H9 (cell line): ENCODE data around the gene CPT2. TPM values are rescaled to one million over a fixed set of nuclear protein-coding genes. Genes with fewer than 3 reads are reported as not detected.

Source experiments
- DNase-seq: peaks from one replicate; pipeline ENCODE4 v3.0.0-alpha.2; 2017
- H2AFZ ChIP-seq: one replicate; pipeline ENCODE4 v1.6.1; 2013; ENCODE audit warnings: mild to moderate bottlenecking, low read length, control low read depth, moderate library complexity
- H2AK5ac ChIP-seq: 2 replicates; pipeline ENCODE4 v1.6.1; 2013; ENCODE audit warnings: low read length, control low read depth, mixed read lengths; ENCODE audit not compliant: insufficient read length
- H2BK120ac ChIP-seq: one replicate; pipeline ENCODE4 v1.6.1; 2013; ENCODE audit warnings: low read depth, mild to moderate bottlenecking, low read length, control low read depth, inconsistent platforms; ENCODE audit not compliant: poor library complexity, severe bottlenecking
- H2BK12ac ChIP-seq: 2 replicates; pipeline ENCODE4 v1.6.1; 2013; ENCODE audit warnings: low read length, control low read depth, mixed read lengths, low read depth; ENCODE audit not compliant: insufficient read length
- H2BK15ac ChIP-seq: 2 replicates; pipeline ENCODE4 v1.6.1; 2013; ENCODE audit warnings: low read depth, low read length, control low read depth
- H2BK20ac ChIP-seq: one replicate; pipeline ENCODE4 v1.6.1; 2013; ENCODE audit warnings: low read depth, mild to moderate bottlenecking, low read length, control low read depth, inconsistent platforms; ENCODE audit not compliant: poor library complexity, severe bottlenecking
- H2BK5ac ChIP-seq: 2 replicates; pipeline ENCODE4 v1.6.1; 2013; ENCODE audit warnings: low read length, control low read depth, mixed read lengths; ENCODE audit not compliant: insufficient read length
- H3K14ac ChIP-seq: 2 replicates; pipeline ENCODE4 v1.6.1; 2013; ENCODE audit warnings: low read length, control low read depth; ENCODE audit not compliant: insufficient read depth
- H3K18ac ChIP-seq: 2 replicates; pipeline ENCODE4 v1.6.1; 2013; ENCODE audit warnings: low read depth, mild to moderate bottlenecking, mixed read lengths, low read length, control low read depth; ENCODE audit not compliant: insufficient read length
- H3K23ac ChIP-seq: 2 replicates; pipeline ENCODE4 v1.6.1; 2013; ENCODE audit warnings: low read length, control low read depth, mixed read lengths, low read depth; ENCODE audit not compliant: insufficient read length
- H3K23me2 ChIP-seq: 2 replicates; pipeline ENCODE4 v1.6.1; 2013; ENCODE audit warnings: low read depth, mild to moderate bottlenecking, mixed read lengths, low read length, control low read depth; ENCODE audit not compliant: insufficient read length, poor library complexity, severe bottlenecking
- H3K27ac ChIP-seq: 2 replicates; pipeline ENCODE4 v1.5.1; 2013; ENCODE audit warnings: low read length, control low read depth, mixed read lengths, low read depth; ENCODE audit not compliant: insufficient read length
- H3K27me3 ChIP-seq: 2 replicates; pipeline ENCODE4 v1.6.1; 2013; ENCODE audit warnings: low read length, control low read depth, inconsistent platforms; ENCODE audit not compliant: insufficient read depth
- H3K4ac ChIP-seq: 2 replicates; pipeline ENCODE4 v1.6.1; 2013; ENCODE audit warnings: low read depth, mild to moderate bottlenecking, control low read depth, inconsistent platforms, low read length, moderate library complexity
- H3K4me1 ChIP-seq: 2 replicates; pipeline ENCODE4 v1.6.1; 2013; ENCODE audit warnings: low read length, control low read depth, inconsistent platforms; ENCODE audit not compliant: insufficient read depth
- H3K4me2 ChIP-seq: 2 replicates; pipeline ENCODE4 v1.6.1; 2013; ENCODE audit warnings: low read length, control low read depth, mixed read lengths; ENCODE audit not compliant: insufficient read length, insufficient read depth
- H3K56ac ChIP-seq: 2 replicates; pipeline ENCODE4 v1.6.1; 2013; ENCODE audit warnings: low read depth, mild to moderate bottlenecking, mixed read lengths, low read length, control low read depth; ENCODE audit not compliant: insufficient read length
- H3K79me1 ChIP-seq: 2 replicates; pipeline ENCODE4 v1.6.1; 2013; ENCODE audit warnings: low read depth, mild to moderate bottlenecking, moderate library complexity, low read length, control low read depth, inconsistent platforms; ENCODE audit not compliant: insufficient read depth, poor library complexity, severe bottlenecking
- H3K79me2 ChIP-seq: 2 replicates; pipeline ENCODE4 v1.6.1; 2013; ENCODE audit warnings: low read length, control low read depth, inconsistent platforms; ENCODE audit not compliant: insufficient read depth
- H3K9ac ChIP-seq: 2 replicates; pipeline ENCODE4 v1.6.1; 2013; ENCODE audit warnings: low read length, control low read depth, mixed read lengths; ENCODE audit not compliant: insufficient read length; ENCODE audit errors: extremely low read depth
- H3K9me3 ChIP-seq: one replicate; pipeline ENCODE4 v1.6.1; 2013; ENCODE audit warnings: low read depth, low read length, inconsistent platforms; ENCODE audit not compliant: control insufficient read depth
- H3T11ph ChIP-seq: one replicate; pipeline ENCODE4 v1.6.1; 2013; ENCODE audit warnings: mild to moderate bottlenecking, low read length, control low read depth, inconsistent platforms
- H4K20me1 ChIP-seq: one replicate; pipeline ENCODE4 v1.6.1; 2013; ENCODE audit not compliant: control insufficient read depth, insufficient read length, insufficient read depth
- H4K5ac ChIP-seq: 2 replicates; pipeline ENCODE4 v1.6.1; 2013; ENCODE audit warnings: low read depth, mild to moderate bottlenecking, mixed read lengths, low read length, control low read depth; ENCODE audit not compliant: insufficient read length
- H4K8ac ChIP-seq: replicated peaks from 2 replicates; pipeline ENCODE4 v1.6.1; 2013; ENCODE audit warnings: low read length, control low read depth, mixed read lengths, low read depth; ENCODE audit not compliant: insufficient read length
- H4K91ac ChIP-seq: 2 replicates; pipeline ENCODE4 v1.6.1; 2013; ENCODE audit warnings: low read depth, mild to moderate bottlenecking, moderate library complexity, mixed read lengths, low read length, control low read depth; ENCODE audit not compliant: insufficient read length
- H3K27ac Mint-ChIP-seq, 3 experiments: 2 replicates in 2 of 3; 3 replicates in 1 of 3; pipeline ENCODE4 v1.8.0; 2020 to 2021; ENCODE audit warnings: mixed read lengths in 3 of 3, mild to moderate bottlenecking in 1 of 3, moderate library complexity in 1 of 3
- H3K27me3 Mint-ChIP-seq: 2 replicates; pipeline ENCODE4 v1.8.0; 2021; ENCODE audit warnings: low read depth, mild to moderate bottlenecking, moderate library complexity, mixed read lengths
- H3K36me3 Mint-ChIP-seq, 3 experiments: 2 replicates in 2 of 3; 3 replicates in 1 of 3; pipeline ENCODE4 v1.8.0; 2020 to 2021; ENCODE audit warnings: low read depth in 3 of 3, mixed read lengths in 3 of 3; ENCODE audit not compliant: insufficient read depth in 1 of 3
- H3K4me1 Mint-ChIP-seq, 2 experiments: 2 replicates each; pipeline ENCODE4 v1.8.0; 2020; ENCODE audit warnings: mixed read lengths in 2 of 2
- H3K4me3 Mint-ChIP-seq, 2 experiments: 2 replicates in 1 of 2; 3 replicates in 1 of 2; pipeline ENCODE4 v1.8.0; 2020 to 2021; ENCODE audit warnings: mild to moderate bottlenecking in 2 of 2, mixed read lengths in 2 of 2, moderate library complexity in 1 of 2
- H3K9me3 Mint-ChIP-seq, 2 experiments: 2 replicates in 1 of 2; 3 replicates in 1 of 2; pipeline ENCODE4 v1.8.0; 2020; ENCODE audit warnings: mild to moderate bottlenecking in 2 of 2, mixed read lengths in 2 of 2, moderate library complexity in 1 of 2
- WGBS: extraction: QIAGEN DNeasy Blood & Tissue Kit; methylation state at CpG from one replicate; pipeline ENCODE4 v1.1.7; 2013; ENCODE audit warnings: missing lambda C conversion rate, low lambda C conversion rate, mixed read lengths; ENCODE audit not compliant: insufficient read length; ENCODE audit errors: extremely low coverage; 5-methylcytosine and 5-hydroxymethylcytosine counted together
- total RNA-seq: library from RNA; stranded (reverse); gene quantifications from 2 replicates; pipeline ENCODE4 v1.2.1, GENCODE V29; 2021
- TF ChIP-seq, protein P1 (sequence below): fragments of 200-600 bp; sonication (generic); conservative IDR thresholded peaks from 3 replicates; pipeline ENCODE4 v1.8.0; 2021; ENCODE audit warnings: antibody characterized with exemption, mild to moderate bottlenecking

The CPT2 gene
- total RNA-seq, 1 experiment from 2014 or later, result 33.2 TPM

DNA sequence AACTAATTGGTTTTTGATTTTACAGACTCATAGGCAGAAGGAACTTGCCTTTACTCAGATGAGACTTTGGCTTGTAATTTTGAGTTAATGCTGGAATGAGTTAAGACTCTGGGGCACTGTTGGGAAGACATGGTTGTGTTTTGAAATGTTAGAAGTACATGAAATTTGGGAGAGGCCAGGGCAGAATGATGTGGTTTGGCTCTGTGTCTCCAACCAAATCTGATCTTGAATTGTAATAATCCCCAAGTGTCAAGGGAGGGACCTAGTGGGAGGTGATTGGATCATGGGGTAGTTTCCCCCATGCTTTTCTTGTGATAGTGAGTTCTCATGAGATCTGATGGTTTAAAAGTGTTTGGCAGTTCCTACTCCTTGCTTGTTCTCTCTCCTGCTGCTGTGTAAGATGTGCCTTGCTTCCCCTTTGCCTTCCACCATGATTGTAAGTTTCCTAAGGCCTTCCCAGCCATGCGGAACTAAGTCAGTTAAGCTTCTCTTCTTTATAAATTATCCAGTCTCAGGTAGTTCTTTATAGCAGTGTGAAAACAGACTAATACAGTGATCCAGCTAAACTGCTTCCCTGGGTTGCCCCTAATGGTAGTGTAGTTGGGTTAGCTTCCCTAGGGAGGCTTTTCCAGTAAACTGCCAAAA, 10.2 kb downstream of the CPT2 start:
- TF ChIP-seq, protein P1, sequence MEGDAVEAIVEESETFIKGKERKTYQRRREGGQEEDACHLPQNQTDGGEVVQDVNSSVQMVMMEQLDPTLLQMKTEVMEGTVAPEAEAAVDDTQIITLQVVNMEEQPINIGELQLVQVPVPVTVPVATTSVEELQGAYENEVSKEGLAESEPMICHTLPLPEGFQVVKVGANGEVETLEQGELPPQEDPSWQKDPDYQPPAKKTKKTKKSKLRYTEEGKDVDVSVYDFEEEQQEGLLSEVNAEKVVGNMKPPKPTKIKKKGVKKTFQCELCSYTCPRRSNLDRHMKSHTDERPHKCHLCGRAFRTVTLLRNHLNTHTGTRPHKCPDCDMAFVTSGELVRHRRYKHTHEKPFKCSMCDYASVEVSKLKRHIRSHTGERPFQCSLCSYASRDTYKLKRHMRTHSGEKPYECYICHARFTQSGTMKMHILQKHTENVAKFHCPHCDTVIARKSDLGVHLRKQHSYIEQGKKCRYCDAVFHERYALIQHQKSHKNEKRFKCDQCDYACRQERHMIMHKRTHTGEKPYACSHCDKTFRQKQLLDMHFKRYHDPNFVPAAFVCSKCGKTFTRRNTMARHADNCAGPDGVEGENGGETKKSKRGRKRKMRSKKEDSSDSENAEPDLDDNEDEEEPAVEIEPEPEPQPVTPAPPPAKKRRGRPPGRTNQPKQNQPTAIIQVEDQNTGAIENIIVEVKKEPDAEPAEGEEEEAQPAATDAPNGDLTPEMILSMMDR, result no peak
- no peak overlapping the region for H3K4me3 Mint-ChIP-seq
- DNase-seq, result no peak
- Histone ChIP-seq H3K14ac (no peak overlapping the region), H3K4me1 (no peaks in the 10 kb centered on the region), H3T11ph (no peak overlapping the region), H4K8ac (no peak overlapping the region), H2AFZ (no peak overlapping the region), H4K5ac (no peak overlapping the region), H3K79me1 (no peaks in the 10 kb centered on the region), H2BK5ac (no peak overlapping the region), H3K23me2 (no peaks in the 10 kb centered on the region), H3K23ac (no peak overlapping the region), H3K79me2 (no peaks in the 10 kb centered on the region), H3K4me2 (no peak overlapping the region), H4K91ac (no peak overlapping the region), H3K27me3 (no peaks in the 10 kb centered on the region), H3K18ac (no peak overlapping the region), H2BK12ac (no peak overlapping the region), H2BK20ac (no peak overlapping the region), H3K9me3 (peaks cover 26% of the 10 kb centered on the region), H4K20me1 (no peaks in the 10 kb centered on the region), H2AK5ac (no peak overlapping the region), H3K9ac (no peak overlapping the region), H3K56ac (no peak overlapping the region), H3K4ac (no peak overlapping the region), H2BK120ac (no peak overlapping the region), H3K27ac (no peak overlapping the region), H2BK15ac (no peak overlapping the region)
- no peak overlapping the region for H3K27ac Mint-ChIP-seq
- H3K9me3 Mint-ChIP-seq, result peaks cover 38 to 39% of the 10 kb centered on the region in 2 experiments
- no peaks in the 10 kb centered on the region for H3K4me1 Mint-ChIP-seq
- H3K27me3 Mint-ChIP-seq, result peaks cover 1% of the 10 kb centered on the region; the same call in 1 of the 2 replicates
- WGBS, result no CpG with 5 or more reads among the region's 1 CpG
- H3K36me3 Mint-ChIP-seq, result peaks cover 77 to 98% (median 94%) of the 10 kb centered on the region in 3 experiments
